ENCODE results near the gene UGGT2.

DNA sequence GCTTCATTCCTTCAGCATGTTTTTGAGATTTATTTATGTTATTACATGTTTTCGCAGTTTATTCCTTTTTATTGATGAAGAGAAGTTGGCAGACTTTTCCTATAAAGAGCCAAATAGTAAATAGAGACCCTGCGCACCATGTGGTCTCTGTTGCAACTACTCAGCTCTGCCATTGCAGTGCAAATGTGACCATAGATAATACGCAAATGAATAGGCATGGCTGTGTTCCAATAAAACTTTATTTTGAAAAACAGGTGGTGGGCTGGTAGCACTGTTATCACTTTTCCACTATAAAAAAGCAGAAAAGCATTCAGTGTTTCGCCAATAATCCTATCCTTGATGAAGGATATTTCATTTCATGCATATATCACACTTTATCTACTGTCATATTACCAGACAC lies 281.3 kb downstream of the UGGT2 start:
- TF ChIP-seq, protein P1, sequence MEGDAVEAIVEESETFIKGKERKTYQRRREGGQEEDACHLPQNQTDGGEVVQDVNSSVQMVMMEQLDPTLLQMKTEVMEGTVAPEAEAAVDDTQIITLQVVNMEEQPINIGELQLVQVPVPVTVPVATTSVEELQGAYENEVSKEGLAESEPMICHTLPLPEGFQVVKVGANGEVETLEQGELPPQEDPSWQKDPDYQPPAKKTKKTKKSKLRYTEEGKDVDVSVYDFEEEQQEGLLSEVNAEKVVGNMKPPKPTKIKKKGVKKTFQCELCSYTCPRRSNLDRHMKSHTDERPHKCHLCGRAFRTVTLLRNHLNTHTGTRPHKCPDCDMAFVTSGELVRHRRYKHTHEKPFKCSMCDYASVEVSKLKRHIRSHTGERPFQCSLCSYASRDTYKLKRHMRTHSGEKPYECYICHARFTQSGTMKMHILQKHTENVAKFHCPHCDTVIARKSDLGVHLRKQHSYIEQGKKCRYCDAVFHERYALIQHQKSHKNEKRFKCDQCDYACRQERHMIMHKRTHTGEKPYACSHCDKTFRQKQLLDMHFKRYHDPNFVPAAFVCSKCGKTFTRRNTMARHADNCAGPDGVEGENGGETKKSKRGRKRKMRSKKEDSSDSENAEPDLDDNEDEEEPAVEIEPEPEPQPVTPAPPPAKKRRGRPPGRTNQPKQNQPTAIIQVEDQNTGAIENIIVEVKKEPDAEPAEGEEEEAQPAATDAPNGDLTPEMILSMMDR (IDR thresholded peaks at IDR 0.05), result no peak
- no peak for TF ChIP-seq EP300 (IDR thresholded peaks at IDR 0.05; ENCODE audit: low read depth)
